Activated CD8-positive, alpha-beta memory T cell treated with anti-CD3 and anti-CD28 coated beads, Interleukin-2, amount 10 ng/mL, durations not matched to agents 7 days and 5 days (primary cell): ENCODE data around the gene CADPS. TPM values are rescaled to one million over a fixed set of nuclear protein-coding genes. Genes with fewer than 3 reads are reported as not detected.

Experiments used
- ATAC-seq: fragments of 150-1000 bp; cut with Tn5 transposase; one replicate; pipeline ENCODE4 v1.10.0; 2021; ENCODE audit warnings: moderate library complexity
- CTCF ChIA-PET: fragments of 350-600 bp; sonication (Branson Sonifier 250); formaldehyde crosslinking; loops from one replicate; lab custom pipeline; 2021; ENCODE audit warnings: antibody characterized with exemption; lab: Charles Lee
- DNase-seq: peaks from one replicate; pipeline ENCODE4 v3.0.0-alpha.2; 2020
- H3K27ac Mint-ChIP-seq: one replicate; pipeline ENCODE4 v1.8.0; 2021; ENCODE audit warnings: mild to moderate bottlenecking, mixed read lengths
- H3K27me3 Mint-ChIP-seq: one replicate; pipeline ENCODE4 v1.8.0; 2021; ENCODE audit warnings: mixed read lengths
- H3K36me3 Mint-ChIP-seq: one replicate; pipeline ENCODE4 v1.8.0; 2021; ENCODE audit warnings: mild to moderate bottlenecking, mixed read lengths
- H3K4me1 Mint-ChIP-seq: one replicate; pipeline ENCODE4 v1.8.0; 2021; ENCODE audit warnings: mixed read lengths
- H3K4me3 Mint-ChIP-seq: one replicate; pipeline ENCODE4 v1.8.0; 2021; ENCODE audit warnings: mild to moderate bottlenecking, moderate library complexity, mixed read lengths
- H3K9me3 Mint-ChIP-seq: one replicate; pipeline ENCODE4 v1.8.0; 2022; ENCODE audit warnings: low read depth, mixed read lengths
- total RNA-seq, 2 experiments: library from RNA; stranded (reverse); gene quantifications; one replicate each; pipeline ENCODE4 v1.2.3, GENCODE V29; 2021

The CADPS gene
- total RNA-seq, 2 experiments from 2014 or later = not detected

- Mint-ChIP-seq H3K9me3 (no peaks in the 10 kb centered on the region), H3K27me3 (peaks cover 1% of the 10 kb centered on the region), H3K4me1 (no peaks in the 10 kb centered on the region), H3K36me3 (no peaks in the 10 kb centered on the region), H3K4me3 (no peak overlapping the region), H3K27ac (no peak overlapping the region)
- DNase-seq (no peak), ATAC-seq (no peak)
- CTCF ChIA-PET = no interaction called here
Observed at GRCh38 chr3:62636235-62636826, 238.9 kb downstream of the CADPS start.

- DNase-seq (no peak), ATAC-seq (no peak)
- H3K36me3 Mint-ChIP-seq = no peaks in the 10 kb centered on the region
- CTCF ChIA-PET = no interaction called here
- no peak overlapping the region for H3K4me3 Mint-ChIP-seq
- peaks cover 4% of the 10 kb centered on the region for H3K27me3 Mint-ChIP-seq
- H3K9me3 Mint-ChIP-seq = no peaks in the 10 kb centered on the region
- no peak overlapping the region for H3K27ac Mint-ChIP-seq
- H3K4me1 Mint-ChIP-seq = no peaks in the 10 kb centered on the region
Observed at GRCh38 chr3:62632510-62633294, 242.5 kb downstream of the CADPS start.

GRCh38 chr3:62631488-62631887 lies 243.7 kb downstream of the CADPS start:
- ATAC-seq = no peak
- Mint-ChIP-seq H3K4me3 (no peak overlapping the region), H3K27me3 (peaks cover 6% of the 10 kb centered on the region), H3K36me3 (no peaks in the 10 kb centered on the region), H3K27ac (no peak overlapping the region), H3K4me1 (no peaks in the 10 kb centered on the region), H3K9me3 (no peaks in the 10 kb centered on the region)
- CTCF ChIA-PET = no interaction called here
- DNase-seq = no peak

DNA sequence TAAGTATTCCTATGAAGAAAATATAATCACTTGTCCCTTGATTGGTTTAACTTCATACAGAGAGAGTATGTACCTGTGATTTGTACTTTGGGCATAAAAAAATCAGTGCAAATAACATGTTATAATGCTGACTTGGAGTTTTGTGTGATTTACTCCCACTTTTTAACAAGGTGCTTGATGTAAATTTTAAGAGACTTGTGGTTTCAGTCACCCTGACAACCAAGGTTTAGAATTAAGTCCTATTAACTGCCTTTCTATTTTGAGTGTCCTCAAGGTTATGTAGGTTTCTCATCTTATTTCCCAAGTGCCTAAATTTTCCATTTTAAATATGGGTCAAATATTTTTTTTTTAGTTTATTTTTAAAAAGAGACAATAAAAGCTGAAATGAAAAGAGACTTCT lies 244.6 kb downstream of the CADPS start:
- H3K27me3 Mint-ChIP-seq = peaks cover 6% of the 10 kb centered on the region
- DNase-seq (no peak), ATAC-seq (no peak)
- H3K4me3 Mint-ChIP-seq = no peak overlapping the region
- CTCF ChIA-PET = no interaction called here
- H3K27ac Mint-ChIP-seq = no peak overlapping the region
- no peaks in the 10 kb centered on the region for H3K9me3 Mint-ChIP-seq
- no peaks in the 10 kb centered on the region for H3K4me1 Mint-ChIP-seq
- no peaks in the 10 kb centered on the region for H3K36me3 Mint-ChIP-seq

DNA sequence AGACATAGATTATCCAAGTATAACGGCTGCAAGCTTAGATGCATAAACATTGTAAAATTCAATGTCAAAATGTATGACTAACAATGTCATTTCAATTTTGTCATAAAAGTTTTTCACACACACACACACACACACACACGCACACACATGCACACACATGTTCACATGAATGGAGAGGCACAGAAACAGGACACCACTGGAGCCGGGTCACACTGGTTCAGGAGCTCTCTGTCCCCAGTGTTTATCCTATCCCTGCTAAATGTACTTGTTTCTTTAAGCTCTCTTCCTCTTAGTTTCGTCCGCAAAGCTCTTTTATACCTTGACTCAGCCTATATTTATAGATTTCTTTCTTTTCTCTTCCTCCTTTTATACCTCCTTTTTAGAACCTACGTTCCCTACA lies 249.9 kb downstream of the CADPS start:
- CTCF ChIA-PET = no interaction called here
- Mint-ChIP-seq H3K4me3 (no peak overlapping the region), H3K4me1 (no peaks in the 10 kb centered on the region), H3K36me3 (no peaks in the 10 kb centered on the region), H3K9me3 (no peaks in the 10 kb centered on the region), H3K27me3 (peaks cover 5% of the 10 kb centered on the region), H3K27ac (no peak overlapping the region)
- no peak for DNase-seq
- ATAC-seq = no peak

GRCh38 chr3:62624185-62624584 lies 251.0 kb downstream of the CADPS start:
- H3K4me3 Mint-ChIP-seq = no peak overlapping the region
- H3K27ac Mint-ChIP-seq = no peak overlapping the region
- H3K9me3 Mint-ChIP-seq = no peaks in the 10 kb centered on the region
- no peaks in the 10 kb centered on the region for H3K36me3 Mint-ChIP-seq
- ATAC-seq (no peak), DNase-seq (no peak)
- no peaks in the 10 kb centered on the region for H3K4me1 Mint-ChIP-seq
- CTCF ChIA-PET = no interaction called here
- peaks cover 5% of the 10 kb centered on the region for H3K27me3 Mint-ChIP-seq

DNA sequence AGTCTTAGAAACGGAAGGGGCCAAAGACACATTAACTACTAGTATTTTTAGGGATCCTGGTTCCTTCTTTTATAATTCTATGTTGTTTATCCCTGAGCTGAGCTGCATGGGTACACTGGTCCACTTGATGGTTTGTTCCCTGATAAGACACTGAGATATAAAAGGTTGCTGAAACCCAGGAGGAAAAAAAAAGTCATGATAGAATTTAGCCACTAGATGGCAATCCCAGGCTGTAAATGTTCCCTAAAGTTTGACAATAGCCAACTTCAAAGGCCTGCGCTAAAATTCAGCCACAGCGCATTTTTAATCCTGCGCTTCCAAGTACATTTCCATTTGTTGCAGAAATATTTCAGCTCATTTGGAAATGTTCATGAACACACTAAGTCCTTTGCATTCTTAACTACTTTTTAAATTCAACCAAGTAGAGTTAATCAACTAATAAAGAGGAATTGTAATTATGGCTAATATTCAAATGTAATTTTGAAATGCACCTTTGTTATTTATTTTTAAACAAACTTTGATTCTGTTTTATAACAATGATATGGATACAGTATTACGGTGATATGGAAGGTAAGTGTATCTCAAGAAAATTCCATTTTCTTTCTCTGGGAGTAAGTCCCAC lies 252.6 kb downstream of the CADPS start:
- DNase-seq (no peak), ATAC-seq (no peak)
- no peaks in the 10 kb centered on the region for H3K36me3 Mint-ChIP-seq
- CTCF ChIA-PET = no interaction called here
- H3K9me3 Mint-ChIP-seq = no peaks in the 10 kb centered on the region
- peaks cover 4% of the 10 kb centered on the region for H3K27me3 Mint-ChIP-seq
- no peak overlapping the region for H3K4me3 Mint-ChIP-seq
- H3K27ac Mint-ChIP-seq = no peak overlapping the region
- H3K4me1 Mint-ChIP-seq = no peaks in the 10 kb centered on the region

- H3K4me3 Mint-ChIP-seq = no peak overlapping the region
- no peaks in the 10 kb centered on the region for H3K4me1 Mint-ChIP-seq
- H3K9me3 Mint-ChIP-seq = no peaks in the 10 kb centered on the region
- CTCF ChIA-PET = no interaction called here
- no peaks in the 10 kb centered on the region for H3K36me3 Mint-ChIP-seq
- peaks cover 3% of the 10 kb centered on the region for H3K27me3 Mint-ChIP-seq
- no peak overlapping the region for H3K27ac Mint-ChIP-seq
- DNase-seq (no peak), ATAC-seq (no peak)
Observed at GRCh38 chr3:62621925-62622324, 253.3 kb downstream of the CADPS start.

DNA sequence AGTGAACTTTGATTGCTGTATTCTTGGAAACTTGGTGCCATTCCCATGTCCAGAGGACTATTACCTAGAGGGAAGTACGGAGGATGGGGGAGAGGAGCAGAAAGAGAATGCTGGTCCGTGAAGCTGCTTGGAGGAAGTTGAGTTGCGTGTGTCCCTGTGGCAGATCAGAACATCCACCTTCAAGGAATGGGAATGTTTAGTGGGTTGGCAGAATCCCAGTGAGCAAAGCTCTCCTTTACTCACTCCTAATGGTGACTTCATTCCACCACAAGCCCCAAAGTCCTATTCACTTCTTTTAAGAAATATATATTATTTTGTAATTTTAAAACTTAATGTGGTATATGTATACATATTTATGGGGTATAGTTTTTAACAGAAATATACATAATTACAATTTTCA lies 254.0 kb downstream of the CADPS start:
- no peak for DNase-seq
- no peak overlapping the region for H3K27ac Mint-ChIP-seq
- H3K36me3 Mint-ChIP-seq = no peaks in the 10 kb centered on the region
- no peak overlapping the region for H3K4me3 Mint-ChIP-seq
- no peak for ATAC-seq
- CTCF ChIA-PET = no interaction called here
- no peaks in the 10 kb centered on the region for H3K9me3 Mint-ChIP-seq
- H3K4me1 Mint-ChIP-seq = no peaks in the 10 kb centered on the region
- H3K27me3 Mint-ChIP-seq = peaks cover 3% of the 10 kb centered on the region

DNA sequence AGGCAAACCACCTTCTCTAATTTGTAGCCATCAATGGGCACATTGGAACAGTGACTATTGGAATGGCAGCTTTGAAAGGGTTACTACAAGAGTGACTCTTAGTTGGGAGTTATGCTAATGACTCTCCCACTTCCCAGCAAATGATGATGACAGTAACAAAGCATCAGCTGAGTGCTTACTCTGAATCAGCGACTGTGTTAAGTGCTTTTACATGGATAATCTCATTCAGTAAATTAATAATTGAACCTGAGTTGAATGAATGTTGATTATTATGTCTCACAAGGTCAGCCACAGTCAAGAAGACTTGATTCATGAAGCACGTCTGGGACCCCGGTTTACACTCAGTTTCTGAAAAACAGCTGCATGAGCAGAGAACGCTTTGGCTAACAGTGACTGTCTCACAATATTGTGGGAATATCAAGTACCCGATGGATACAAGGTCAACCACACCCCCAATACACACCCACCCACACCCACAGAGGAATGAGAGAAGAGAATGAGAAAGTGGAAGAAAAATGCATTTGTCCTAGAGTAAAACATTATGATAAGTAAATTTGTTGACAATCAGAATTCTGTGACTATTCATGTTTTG lies 259.9 kb downstream of the CADPS start:
- no peaks in the 10 kb centered on the region for H3K9me3 Mint-ChIP-seq
- no peaks in the 10 kb centered on the region for H3K4me1 Mint-ChIP-seq
- H3K36me3 Mint-ChIP-seq = no peaks in the 10 kb centered on the region
- DNase-seq (no peak), ATAC-seq (no peak)
- CTCF ChIA-PET = no interaction called here
- no peak overlapping the region for H3K4me3 Mint-ChIP-seq
- no peak overlapping the region for H3K27ac Mint-ChIP-seq
- no peaks in the 10 kb centered on the region for H3K27me3 Mint-ChIP-seq

- Mint-ChIP-seq H3K27me3 (no peaks in the 10 kb centered on the region), H3K27ac (no peak overlapping the region), H3K9me3 (no peaks in the 10 kb centered on the region), H3K36me3 (no peaks in the 10 kb centered on the region), H3K4me1 (no peaks in the 10 kb centered on the region), H3K4me3 (no peak overlapping the region)
- CTCF ChIA-PET = no interaction called here
- no peak for ATAC-seq
- DNase-seq = no peak
Observed at GRCh38 chr3:62614527-62614926, 260.7 kb downstream of the CADPS start.

GRCh38 chr3:62611541-62612240 lies 263.5 kb downstream of the CADPS start:
- CTCF ChIA-PET = no interaction called here
- Mint-ChIP-seq H3K36me3 (no peaks in the 10 kb centered on the region), H3K9me3 (no peaks in the 10 kb centered on the region), H3K27me3 (no peaks in the 10 kb centered on the region), H3K27ac (no peak overlapping the region), H3K4me3 (no peak overlapping the region), H3K4me1 (no peaks in the 10 kb centered on the region)
- DNase-seq (no peak), ATAC-seq (no peak)

DNA sequence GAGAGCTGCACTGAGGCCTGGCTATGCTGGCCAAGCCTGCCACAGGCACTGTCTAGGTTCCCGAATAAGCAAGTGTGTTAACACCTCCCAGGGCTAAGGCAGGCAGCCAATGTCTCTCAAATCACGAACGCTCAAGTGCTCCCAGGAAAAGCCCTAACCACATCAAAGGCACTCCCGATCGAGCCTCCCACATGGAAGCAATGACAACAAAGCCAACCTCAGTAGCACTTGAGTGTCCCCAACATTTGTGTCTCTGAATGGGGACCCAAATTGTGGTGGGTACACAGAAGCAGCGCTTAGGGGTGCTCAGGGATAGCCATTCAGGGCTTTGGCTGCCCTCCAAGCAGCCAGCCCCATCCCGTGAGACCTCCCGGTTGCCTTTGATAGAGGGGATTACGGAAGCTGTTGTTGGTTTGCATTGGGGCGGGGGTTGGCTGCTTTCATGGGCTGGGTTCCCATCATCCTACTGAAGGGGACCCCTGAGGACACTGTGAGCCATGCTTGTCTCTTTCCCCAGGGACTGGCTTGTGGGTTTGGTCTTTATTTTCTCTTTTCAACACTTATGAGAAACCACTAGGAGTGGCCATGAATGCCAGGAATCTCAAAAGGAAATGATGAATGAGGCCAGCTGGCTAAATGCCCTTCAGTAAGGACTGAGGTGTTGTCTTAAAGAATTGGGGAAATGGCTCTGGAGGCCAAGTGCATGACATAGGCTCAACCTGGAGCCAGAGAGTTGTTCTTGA lies 267.8 kb downstream of the CADPS start:
- H3K4me1 Mint-ChIP-seq = no peaks in the 10 kb centered on the region
- no peaks in the 10 kb centered on the region for H3K36me3 Mint-ChIP-seq
- H3K27ac Mint-ChIP-seq = no peak overlapping the region
- no peak overlapping the region for H3K4me3 Mint-ChIP-seq
- H3K9me3 Mint-ChIP-seq = no peaks in the 10 kb centered on the region
- CTCF ChIA-PET = no interaction called here
- no peak for DNase-seq
- H3K27me3 Mint-ChIP-seq = no peaks in the 10 kb centered on the region
- no peak for ATAC-seq
